Liver (tissue), 3 donors: ENCODE measurements around the gene GRAP.
"Not testable (repeated sequence)": the region's sequence is repeated elsewhere in the genome, so short reads cannot be mapped to it uniquely, and the experiment has no call there.

Experiments
- CTCF ChIP-seq: fragments of 150-350 bp; IDR thresholded peaks from 2 replicates; pipeline ENCODE4 v1.5.1; 2017; ENCODE audit warnings: improper control_type of control experiment, low read depth, low read length; ENCODE audit not compliant: missing input control
- FOXA1 ChIP-seq: IDR thresholded peaks from 2 replicates; pipeline ENCODE4 v1.6.1; 2016; ENCODE audit warnings: antibody characterized with exemption
- SP1 ChIP-seq: IDR thresholded peaks from 2 replicates; pipeline ENCODE4 v1.6.1; 2018; ENCODE audit warnings: antibody characterized with exemption, mild to moderate bottlenecking
- donor health status: healthy.
- donor health status: healthy.

DNA sequence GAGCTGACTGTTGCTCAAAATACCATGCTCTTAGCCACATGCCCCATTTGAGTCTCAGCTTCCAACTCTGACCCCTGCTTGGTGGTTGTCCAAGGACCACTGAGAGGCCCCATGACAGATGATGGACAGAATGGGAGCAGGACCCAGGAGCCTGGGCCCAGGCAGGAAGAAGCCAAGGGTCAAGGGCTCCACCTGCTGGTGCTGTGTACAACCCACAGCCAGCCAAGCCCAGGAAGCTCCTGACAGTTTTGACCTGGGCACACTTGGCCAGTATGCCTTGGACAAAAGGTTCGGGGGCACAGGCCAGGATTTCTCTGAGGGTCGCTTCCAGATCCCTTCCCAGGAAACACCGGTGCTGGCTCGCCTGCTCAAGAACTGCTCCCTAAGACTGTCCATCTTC lies 15.0 kb downstream of the GRAP start:
- TF ChIP-seq CTCF = peak; percentile 35
- not testable (repeated sequence) for TF ChIP-seq SP1, FOXA1
